Activated CD8-positive, alpha-beta T cell treated with anti-CD3 and anti-CD28 coated beads for 36 hours (primary cell): ENCODE data around the gene MAGI2. TPM values are rescaled to one million over a fixed set of nuclear protein-coding genes. Genes with fewer than 3 reads are reported as not detected.

Source experiments
- ATAC-seq: fragments of 200-7000 bp; cut with Tn5 transposase; one replicate; pipeline ENCODE4 v1.10.0; 2021; ENCODE audit warnings: mild to moderate bottlenecking, moderate library complexity
- CTCF ChIA-PET: fragments of 350-600 bp; sonication (Branson Sonifier 250); formaldehyde crosslinking; loops from one replicate; lab custom pipeline; 2021; ENCODE audit warnings: antibody characterized with exemption; lab: Charles Lee
- POLR2A ChIA-PET: fragments of 350-600 bp; sonication (Branson Sonifier 250); formaldehyde crosslinking; loops from one replicate; lab custom pipeline; 2021; ENCODE audit warnings: antibody characterized with exemption; lab: Charles Lee
- DNase-seq: peaks from one replicate; pipeline ENCODE4 v3.0.0-alpha.2; 2020
- H3K27ac Mint-ChIP-seq: one replicate; pipeline ENCODE4 v1.8.0; 2021; ENCODE audit warnings: mild to moderate bottlenecking, mixed read lengths
- H3K27me3 Mint-ChIP-seq: one replicate; pipeline ENCODE4 v1.8.0; 2021; ENCODE audit warnings: mixed read lengths
- H3K36me3 Mint-ChIP-seq: one replicate; pipeline ENCODE4 v1.8.0; 2021; ENCODE audit warnings: low read depth, mixed read lengths
- H3K4me1 Mint-ChIP-seq: one replicate; pipeline ENCODE4 v1.8.0; 2021; ENCODE audit warnings: low read depth, mixed read lengths
- H3K4me3 Mint-ChIP-seq: one replicate; pipeline ENCODE4 v1.8.0; 2021; ENCODE audit warnings: mild to moderate bottlenecking, moderate library complexity, mixed read lengths
- H3K9me3 Mint-ChIP-seq: one replicate; pipeline ENCODE4 v1.8.0; 2021; ENCODE audit warnings: mixed read lengths
- CTCF ChIP-seq: fragments of 200-600 bp; IDR thresholded peaks from one replicate; pipeline ENCODE4 v1.8.0; 2022; ENCODE audit warnings: antibody characterized with exemption, mild to moderate bottlenecking
- intact Hi-C: fragments of 100-400 bp; cut with micrococcal nuclease; formaldehyde crosslinking; loops from one replicate; pipeline ENCODE4 v1.10.0; 2022
- total RNA-seq, 2 experiments: library from RNA; stranded (reverse); gene quantifications; one replicate each; pipeline ENCODE4 v1.2.3, GENCODE V29; 2021

The MAGI2 gene
- total RNA-seq, 2 experiments from 2014 or later: 0.04 to 0.09 TPM

GRCh38 chr7:78499971-78500370 lies 953.5 kb downstream of the MAGI2 start:
- H3K9me3 Mint-ChIP-seq: peaks cover 2% of the 10 kb centered on the region
- H3K4me3 Mint-ChIP-seq: no peak overlapping the region
- H3K27me3 Mint-ChIP-seq: no peaks in the 10 kb centered on the region
- no peak for ATAC-seq
- DNase-seq: no peak
- no peak overlapping the region for H3K27ac Mint-ChIP-seq
- ChIA-PET POLR2A (no interaction called here), CTCF (no interaction called here)
- no peaks in the 10 kb centered on the region for H3K36me3 Mint-ChIP-seq
- no peak for TF ChIP-seq CTCF
- H3K4me1 Mint-ChIP-seq: no peaks in the 10 kb centered on the region
- intact Hi-C loops: no loop called here

- POLR2A ChIA-PET: no interaction called here
- DNase-seq (no peak), ATAC-seq (no peak)
- CTCF ChIA-PET: no interaction called here
- H3K9me3 Mint-ChIP-seq: peaks cover 2% of the 10 kb centered on the region
- no peak for TF ChIP-seq CTCF
- H3K27me3 Mint-ChIP-seq: no peaks in the 10 kb centered on the region
- intact Hi-C loops: no loop called here
- no peaks in the 10 kb centered on the region for H3K4me1 Mint-ChIP-seq
- no peak overlapping the region for H3K4me3 Mint-ChIP-seq
- H3K36me3 Mint-ChIP-seq: no peaks in the 10 kb centered on the region
- H3K27ac Mint-ChIP-seq: no peak overlapping the region
Measured at GRCh38 chr7:78499283-78499682, 954.2 kb downstream of the MAGI2 start.

- DNase-seq: no peak
- ChIA-PET POLR2A (no interaction called here), CTCF (no interaction called here)
- no peak for TF ChIP-seq CTCF
- intact Hi-C loops: no loop called here
- H3K27me3 Mint-ChIP-seq: no peaks in the 10 kb centered on the region
- H3K9me3 Mint-ChIP-seq: peaks cover 2% of the 10 kb centered on the region
- H3K27ac Mint-ChIP-seq: no peak overlapping the region
- H3K4me1 Mint-ChIP-seq: no peaks in the 10 kb centered on the region
- no peak overlapping the region for H3K4me3 Mint-ChIP-seq
- no peaks in the 10 kb centered on the region for H3K36me3 Mint-ChIP-seq
- ATAC-seq: no peak
Measured at GRCh38 chr7:78497728-78498427, 955.6 kb downstream of the MAGI2 start.

- Mint-ChIP-seq H3K27ac (no peak overlapping the region), H3K4me3 (no peak overlapping the region), H3K9me3 (peaks cover 2% of the 10 kb centered on the region), H3K36me3 (no peaks in the 10 kb centered on the region), H3K27me3 (no peaks in the 10 kb centered on the region), H3K4me1 (no peaks in the 10 kb centered on the region)
- DNase-seq (no peak), ATAC-seq (no peak)
- CTCF ChIA-PET: no interaction called here
- intact Hi-C loops: no loop called here
- no peak for TF ChIP-seq CTCF
- POLR2A ChIA-PET: no interaction called here
Measured at GRCh38 chr7:78496096-78496630, 957.3 kb downstream of the MAGI2 start.

- Mint-ChIP-seq H3K27me3 (no peaks in the 10 kb centered on the region), H3K36me3 (no peaks in the 10 kb centered on the region), H3K4me1 (no peaks in the 10 kb centered on the region), H3K9me3 (no peaks in the 10 kb centered on the region), H3K27ac (no peak overlapping the region), H3K4me3 (no peak overlapping the region)
- intact Hi-C loops: no loop called here
- ChIA-PET CTCF (no interaction called here), POLR2A (no interaction called here)
- no peak for DNase-seq
- TF ChIP-seq CTCF: no peak
- no peak for ATAC-seq
Measured at GRCh38 chr7:78493401-78493800, 960.1 kb downstream of the MAGI2 start.
